ENCODE results near the gene HAUS3.
A peak's percentile ranks its signal among the peaks of the same experiment; 100 is the strongest.

HAUS3 gene

DNA sequence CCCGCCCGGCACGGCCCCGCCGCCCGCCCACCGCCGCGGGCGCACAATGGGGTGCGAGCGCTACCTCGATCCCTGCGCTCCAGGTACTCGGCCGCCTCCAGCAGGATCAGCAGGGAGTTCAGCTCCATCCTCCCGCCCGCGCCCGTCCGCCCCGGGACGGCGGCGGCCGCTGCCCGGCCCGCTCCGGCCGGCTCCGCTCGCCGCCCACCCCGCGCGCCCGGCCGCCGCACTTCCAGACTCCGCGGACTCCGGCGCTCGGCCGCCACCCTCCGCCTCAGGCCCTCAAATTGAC, 19.9 kb upstream of the HAUS3 start, which contains the start of gene MXD4:
Gene MXD4, minus strand, starts transcription at position 257 of the 292 bp plus-strand sequence. Its CDS starts 129 bp downstream, at position 128.
- CTCF ChIA-PET = interaction anchor here (1.0 kb wide), 1 partner anchor 42 kb away, joined by 3 read pairs; no protein-coding TSS in a partner anchor
- peak within 1 kb of the TSS; percentile 72 for H3K4me3 Mint-ChIP-seq
- H3K27ac Mint-ChIP-seq = peak within 1 kb of the TSS; percentile 90
- no peak for DNase-seq
- peaks cover 5% of the 10 kb centered on the region for H3K4me1 Mint-ChIP-seq
- H3K36me3 Mint-ChIP-seq = no peaks in the 10 kb centered on the region
- no peaks in the 10 kb centered on the region for H3K27me3 Mint-ChIP-seq
- H3K9me3 Mint-ChIP-seq = no peaks in the 10 kb centered on the region

DNA sequence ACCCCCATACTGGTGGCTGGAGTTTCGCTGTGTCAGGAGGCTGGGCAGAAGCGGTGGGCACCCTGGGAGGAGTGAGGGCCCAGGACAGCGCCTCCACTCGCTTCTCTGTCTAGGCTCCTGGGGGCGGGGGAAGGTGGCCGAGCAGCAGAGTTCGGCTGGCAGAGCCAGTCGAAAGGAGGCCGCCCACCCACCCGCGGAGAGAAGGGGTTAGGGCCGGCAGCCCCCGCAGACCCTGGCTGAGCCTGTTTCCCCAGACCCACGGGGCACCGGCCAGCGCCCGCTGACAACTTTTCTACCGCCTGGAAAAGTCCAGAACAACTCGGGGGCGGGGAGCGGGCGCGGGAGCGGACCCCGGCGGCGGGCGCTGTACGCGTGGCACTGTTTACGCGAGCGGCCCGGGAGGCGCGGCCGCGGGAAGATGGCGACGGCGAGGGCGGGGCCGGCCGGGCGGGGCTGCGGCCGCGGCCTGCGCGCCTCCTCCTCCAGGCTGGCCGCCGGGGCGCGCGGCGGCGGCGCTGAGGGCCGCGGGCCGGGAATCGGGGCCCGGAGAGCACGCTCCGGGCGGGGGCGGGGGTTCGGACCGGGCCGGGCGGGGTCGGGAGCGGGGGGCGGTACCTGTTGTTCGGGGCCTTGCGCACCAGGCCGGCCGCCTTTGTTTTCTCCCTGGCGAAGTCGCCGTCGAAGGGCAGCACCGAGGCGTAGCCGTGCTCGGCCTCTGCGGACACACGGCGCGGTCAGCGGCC, 19.4 kb upstream of the HAUS3 start:
- H3K36me3 Mint-ChIP-seq = no peaks in the 10 kb centered on the region
- no peaks in the 10 kb centered on the region for H3K27me3 Mint-ChIP-seq
- CTCF ChIA-PET = no interaction called here
- no peaks in the 10 kb centered on the region for H3K9me3 Mint-ChIP-seq
- H3K4me1 Mint-ChIP-seq = peaks cover 5% of the 10 kb centered on the region
- peak overlapping the region; percentile 77 for H3K27ac Mint-ChIP-seq
- DNase-seq = peak; percentile 77
- peak overlapping the region; percentile 72 for H3K4me3 Mint-ChIP-seq

DNA sequence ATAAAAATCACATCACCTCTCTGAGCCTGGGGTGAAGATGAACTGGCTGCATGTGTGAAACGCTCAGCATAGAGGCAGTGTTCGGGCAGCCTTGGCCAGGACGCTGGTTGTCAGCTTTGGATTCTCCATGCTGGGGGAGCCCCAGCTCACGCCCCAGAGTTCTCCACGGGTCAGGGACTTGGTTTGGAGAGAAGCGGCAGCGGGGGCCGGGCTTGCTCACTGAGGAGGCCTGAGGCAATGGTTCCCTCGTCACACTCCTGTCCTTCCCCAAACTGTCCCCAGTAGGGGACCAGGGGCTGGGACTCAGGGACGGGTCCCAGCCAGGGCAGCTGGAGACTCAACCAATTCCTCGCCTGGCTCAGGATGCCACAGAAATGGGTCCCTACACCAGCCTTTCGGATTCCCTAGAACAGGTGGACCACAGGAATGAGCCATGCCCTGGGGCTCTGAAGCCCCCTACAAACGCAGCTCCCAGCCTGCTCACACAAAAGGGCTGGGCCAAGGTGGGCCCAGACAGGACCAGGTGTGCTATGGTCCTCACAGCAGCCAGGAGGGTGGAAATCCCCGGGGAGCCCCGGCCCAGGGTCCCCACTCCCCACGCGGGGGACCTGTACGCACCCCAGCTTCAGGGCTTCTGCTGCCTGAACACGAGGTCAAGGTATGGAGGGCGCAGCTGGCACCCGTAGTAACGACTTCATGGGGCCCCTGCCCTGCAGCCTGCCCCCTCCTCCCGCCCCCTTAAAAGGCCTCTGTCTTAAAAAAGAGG, 18.6 kb upstream of the HAUS3 start:
- Mint-ChIP-seq H3K27ac (peak overlapping the region; percentile 77), H3K9me3 (no peaks in the 10 kb centered on the region), H3K27me3 (no peaks in the 10 kb centered on the region), H3K36me3 (no peaks in the 10 kb centered on the region), H3K4me1 (peaks cover 5% of the 10 kb centered on the region), H3K4me3 (peak overlapping the region; percentile 68)
- peak; percentile 20 for DNase-seq
- CTCF ChIA-PET = no interaction called here

DNA sequence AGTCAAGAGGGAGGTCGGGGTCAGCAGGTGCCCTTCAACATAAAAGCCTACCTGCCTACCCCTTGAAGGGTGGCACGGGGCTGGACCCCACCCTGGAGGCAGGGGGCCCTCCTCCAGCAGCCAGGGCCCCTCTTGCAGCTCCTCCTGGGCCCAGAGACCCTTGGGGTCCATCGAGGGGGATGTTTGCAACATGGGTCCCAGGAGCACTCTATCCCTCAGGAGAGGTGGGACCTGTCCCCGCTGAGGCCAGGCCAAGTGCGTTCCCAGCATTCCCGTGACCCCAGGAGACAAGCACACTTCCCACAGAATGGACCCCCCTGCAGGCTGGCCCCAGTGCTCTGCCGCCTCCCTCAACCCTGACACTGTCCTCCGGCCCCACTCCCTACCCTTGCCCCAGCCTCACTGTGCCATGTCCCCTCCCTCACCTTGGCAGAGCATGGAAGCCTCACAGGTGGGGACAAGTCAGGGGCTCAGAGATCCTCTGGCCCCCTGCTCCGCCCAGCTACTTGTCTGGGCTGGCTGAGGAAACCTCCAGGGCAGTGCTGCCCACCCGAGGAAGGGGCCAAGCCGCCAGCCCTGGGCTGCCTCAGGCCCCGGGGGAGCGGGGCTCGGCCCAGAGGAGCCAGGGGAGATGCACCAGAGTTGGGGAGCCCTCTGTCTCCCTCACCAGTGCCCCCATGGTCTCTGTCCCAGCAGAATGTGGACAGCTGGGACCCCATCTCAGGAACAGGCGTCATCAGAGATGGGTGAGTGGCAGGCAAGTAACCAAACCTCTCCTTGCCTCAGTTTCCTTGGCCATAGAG, 17.8 kb upstream of the HAUS3 start:
- CTCF ChIA-PET = no interaction called here
- H3K27ac Mint-ChIP-seq = peak overlapping the region; percentile 45

DNA sequence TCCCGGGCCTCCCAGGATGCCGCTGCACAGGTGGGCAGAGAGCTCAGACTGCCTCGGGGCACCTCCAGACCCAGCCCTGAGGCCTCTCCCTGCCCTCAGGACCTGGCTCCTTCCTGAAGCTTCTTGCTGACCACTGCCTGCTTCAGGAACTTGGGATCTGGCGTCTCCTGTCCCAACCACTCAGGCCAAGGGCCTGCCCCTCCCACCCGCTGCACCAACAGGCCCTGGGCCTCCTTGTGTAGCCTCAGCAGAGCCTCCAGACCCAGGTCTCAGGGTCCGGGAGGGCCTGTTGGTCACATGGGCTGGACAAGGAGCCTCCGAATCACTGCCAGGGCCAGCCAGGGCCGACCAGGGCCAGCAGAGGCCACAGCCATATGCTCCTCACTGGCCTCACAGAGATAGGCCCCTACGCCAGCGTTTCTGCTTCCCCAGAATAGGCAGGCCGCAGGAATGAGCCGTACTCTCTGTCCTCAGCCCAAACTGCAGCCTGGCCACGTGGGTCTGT, 17.2 kb upstream of the HAUS3 start:
- Mint-ChIP-seq H3K27ac (no peak overlapping the region), H3K36me3 (no peaks in the 10 kb centered on the region), H3K4me1 (peaks cover 5% of the 10 kb centered on the region), H3K27me3 (no peaks in the 10 kb centered on the region), H3K9me3 (no peaks in the 10 kb centered on the region), H3K4me3 (no peak overlapping the region)
- CTCF ChIA-PET = no interaction called here
- DNase-seq = peak; percentile 17

More for the DNA sequence above, 17.8 kb upstream of the HAUS3 start:
- no peaks in the 10 kb centered on the region for H3K27me3 Mint-ChIP-seq
- H3K4me3 Mint-ChIP-seq = peak overlapping the region; percentile 28
- no peaks in the 10 kb centered on the region for H3K36me3 Mint-ChIP-seq
- no peaks in the 10 kb centered on the region for H3K9me3 Mint-ChIP-seq
- DNase-seq = peak; percentile 20
- H3K4me1 Mint-ChIP-seq = peaks cover 5% of the 10 kb centered on the region

DNA sequence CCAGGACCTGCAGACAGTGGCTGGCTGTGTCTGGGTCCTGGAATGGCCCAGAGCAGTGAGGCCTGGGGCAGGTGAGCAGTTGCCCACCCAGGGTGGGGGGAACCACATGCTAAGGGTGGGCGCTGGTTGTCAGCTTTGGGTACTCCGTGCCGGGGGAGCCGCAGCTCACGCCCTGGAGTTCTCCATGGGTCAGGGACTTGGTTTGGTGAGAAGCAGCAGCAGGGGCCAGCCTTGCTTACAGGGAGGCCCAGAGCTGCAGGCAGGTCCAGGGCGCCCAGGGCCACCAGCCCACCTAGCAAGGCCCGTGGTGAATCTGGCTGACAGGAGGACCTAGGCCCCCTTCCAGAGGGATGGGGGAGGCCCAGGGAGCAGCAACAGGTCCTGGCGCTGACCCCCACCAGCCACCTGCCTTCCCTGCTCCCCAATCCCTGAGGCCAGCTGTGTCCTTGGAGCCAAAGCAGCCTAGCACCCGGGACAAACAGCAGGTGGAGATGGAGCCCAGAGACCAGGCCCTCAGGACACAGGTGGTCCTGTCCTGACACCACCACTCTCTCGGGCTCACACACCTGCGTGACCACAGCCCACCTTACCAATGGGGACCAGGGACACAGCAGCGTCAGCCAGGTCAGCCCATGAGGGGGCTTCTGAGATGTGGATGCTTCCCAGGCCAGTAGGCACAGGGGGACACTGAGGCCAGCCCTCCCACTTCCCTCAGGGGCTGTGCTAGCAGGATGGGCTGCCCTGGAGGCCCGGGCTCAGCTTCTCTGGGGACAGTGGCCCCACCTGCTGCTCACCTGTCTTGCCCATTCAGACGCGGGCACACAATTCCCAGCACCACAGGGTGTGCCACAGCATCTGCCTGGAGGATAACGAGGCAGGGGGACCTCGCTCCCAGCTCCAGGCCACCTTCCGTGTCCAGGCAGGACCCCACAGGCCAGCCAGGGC, 16.4 kb upstream of the HAUS3 start:
- Mint-ChIP-seq H3K36me3 (no peaks in the 10 kb centered on the region), H3K27ac (no peak overlapping the region), H3K9me3 (no peaks in the 10 kb centered on the region), H3K27me3 (no peaks in the 10 kb centered on the region), H3K4me1 (peaks cover 2% of the 10 kb centered on the region), H3K4me3 (no peak overlapping the region)
- peak; percentile 20 for DNase-seq
- CTCF ChIA-PET = interaction anchor here (1.4 to 1.7 kb wide), 2 partner anchors 10 to 38 kb away, joined by 3 to 4 read pairs; no protein-coding TSS in a partner anchor

DNA sequence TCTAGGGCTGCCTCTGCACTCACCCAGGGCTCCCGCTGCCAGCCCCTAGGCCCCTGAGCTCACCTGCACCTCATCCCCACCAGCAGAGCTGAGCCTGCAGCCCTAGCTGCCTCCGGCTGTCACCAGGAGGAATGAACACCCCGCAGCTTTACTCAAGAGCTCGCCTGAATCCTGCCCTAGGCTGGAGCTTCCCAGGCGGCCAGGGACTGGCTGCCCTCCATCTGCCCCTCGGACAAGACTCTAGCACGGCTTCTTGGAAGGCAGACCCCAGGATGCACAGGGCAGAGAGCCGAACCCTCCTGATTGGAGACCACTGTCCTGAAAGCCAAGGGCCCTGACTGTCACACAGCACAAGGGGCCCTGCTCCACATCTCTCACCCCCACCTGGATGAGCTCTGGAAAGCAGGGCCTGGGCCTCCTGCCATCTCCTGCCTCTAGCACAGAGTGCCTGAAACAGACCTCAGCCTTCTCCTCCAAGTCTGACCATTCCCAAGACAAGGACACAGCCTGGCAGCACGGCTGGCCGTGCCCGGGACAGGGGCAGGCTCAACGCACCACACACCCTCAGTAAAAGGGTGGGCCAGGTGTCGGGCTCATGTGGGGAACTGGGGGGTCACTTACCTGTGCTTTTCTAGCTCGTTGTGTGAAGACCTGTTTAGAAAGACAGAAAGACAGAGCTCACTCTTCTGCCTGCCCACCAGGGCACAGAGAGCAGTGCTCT, 15.6 kb upstream of the HAUS3 start:
- Mint-ChIP-seq H3K4me3 (no peak overlapping the region), H3K27ac (no peak overlapping the region), H3K36me3 (no peaks in the 10 kb centered on the region), H3K27me3 (no peaks in the 10 kb centered on the region), H3K4me1 (no peaks in the 10 kb centered on the region), H3K9me3 (no peaks in the 10 kb centered on the region)
- DNase-seq = peak; percentile 12
- CTCF ChIA-PET = interaction anchor here (1.4 to 1.7 kb wide), 2 partner anchors 9 to 37 kb away, joined by 3 to 4 read pairs; no protein-coding TSS in a partner anchor

DNA sequence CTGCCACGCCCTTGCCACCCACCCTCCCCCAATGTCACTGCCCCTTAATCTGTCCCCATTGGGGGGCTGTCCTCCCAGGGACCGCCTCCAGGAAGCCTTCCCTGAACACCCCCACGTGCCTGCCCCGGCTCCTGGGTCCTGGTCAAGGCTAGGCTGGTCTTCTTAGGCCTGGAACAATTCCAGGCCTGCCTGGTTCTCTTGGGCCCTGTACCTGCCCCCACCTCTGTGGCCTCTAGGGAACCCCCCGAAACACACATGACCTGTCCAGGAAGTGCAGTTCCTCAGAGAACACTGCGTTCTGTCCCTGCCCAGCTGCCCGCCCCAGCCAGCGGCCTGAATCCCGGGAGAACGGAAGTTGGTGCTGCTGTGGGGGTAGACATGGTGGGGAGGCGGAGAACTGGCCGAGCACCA, 14.9 kb upstream of the HAUS3 start:
- Mint-ChIP-seq H3K27me3 (no peaks in the 10 kb centered on the region), H3K36me3 (no peaks in the 10 kb centered on the region), H3K4me1 (no peaks in the 10 kb centered on the region), H3K9me3 (no peaks in the 10 kb centered on the region), H3K4me3 (no peak overlapping the region), H3K27ac (no peak overlapping the region)
- CTCF ChIA-PET = interaction anchor here (1.4 to 1.7 kb wide), 2 partner anchors 8 to 37 kb away, joined by 3 to 4 read pairs; no protein-coding TSS in a partner anchor
- DNase-seq = peak; percentile 17

DNA sequence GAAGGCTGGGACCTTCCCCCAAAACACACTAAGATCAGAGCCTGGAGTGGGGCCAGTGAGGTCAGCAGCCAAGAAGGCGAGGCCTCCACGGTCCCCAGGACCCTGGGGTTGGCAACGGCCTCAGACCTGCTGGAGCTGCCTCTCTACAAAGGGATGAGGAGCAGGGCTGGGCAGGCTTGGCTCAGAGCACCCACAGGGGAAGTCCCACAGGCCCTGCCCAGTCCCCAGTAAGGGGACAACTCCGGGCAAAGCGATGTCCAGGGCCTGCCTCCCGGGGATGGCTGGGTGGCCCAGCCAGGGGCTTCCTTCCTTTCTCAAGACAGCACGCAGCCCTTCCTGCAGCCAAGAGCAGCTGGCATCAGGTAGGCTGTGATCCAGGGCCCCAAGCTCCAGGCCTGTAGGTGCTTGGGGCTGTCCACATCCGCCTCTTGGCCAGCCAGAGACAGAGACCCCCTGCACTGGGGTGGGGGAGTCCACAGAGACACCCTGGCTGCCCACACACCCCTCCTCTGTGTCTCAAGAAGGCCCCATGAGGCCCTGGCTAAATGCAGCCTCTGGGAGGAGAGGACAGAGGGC, 14.3 kb upstream of the HAUS3 start:
- Mint-ChIP-seq H3K9me3 (no peaks in the 10 kb centered on the region), H3K27me3 (no peaks in the 10 kb centered on the region), H3K27ac (no peak overlapping the region), H3K36me3 (no peaks in the 10 kb centered on the region), H3K4me1 (no peaks in the 10 kb centered on the region), H3K4me3 (no peak overlapping the region)
- CTCF ChIA-PET = interaction anchor here (1.7 kb wide), 1 partner anchor 8 kb away, joined by 3 read pairs; no protein-coding TSS in a partner anchor
- peak; percentile 13 for DNase-seq

DNA sequence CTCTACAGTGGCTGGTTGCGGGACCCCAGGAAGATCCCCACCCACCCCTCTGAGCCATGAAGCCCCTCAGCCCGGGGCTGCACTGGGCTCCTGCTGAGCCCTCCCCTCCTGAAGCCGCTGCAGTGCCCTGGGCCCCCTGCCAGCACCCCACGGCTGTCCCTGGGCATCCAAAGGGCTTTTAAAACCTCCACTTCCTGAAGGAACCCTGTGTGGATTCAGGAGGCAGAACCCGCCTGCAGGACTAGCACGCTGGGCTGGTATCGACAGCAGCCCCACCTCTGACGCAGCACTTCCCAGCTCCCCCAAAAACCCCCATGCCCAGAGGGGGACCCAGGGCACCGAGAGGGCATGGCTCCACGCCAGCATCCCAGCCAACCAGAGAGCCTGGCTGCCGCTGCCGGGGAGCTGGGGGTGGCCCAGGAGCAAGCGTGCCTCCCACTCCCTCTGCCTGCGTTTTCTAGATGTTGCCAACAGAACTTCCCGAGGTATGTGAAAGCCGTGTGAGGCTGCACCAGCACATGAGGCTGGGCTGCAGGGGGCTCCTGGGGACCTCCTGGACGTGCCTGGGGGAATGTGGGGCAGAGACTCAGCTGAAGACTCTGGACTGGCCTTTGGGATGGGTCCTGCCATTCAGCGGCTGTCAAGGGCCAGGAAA, 13.7 kb upstream of the HAUS3 start:
- CTCF ChIA-PET = no interaction called here
- H3K9me3 Mint-ChIP-seq = no peaks in the 10 kb centered on the region
- no peak overlapping the region for H3K4me3 Mint-ChIP-seq
- no peaks in the 10 kb centered on the region for H3K4me1 Mint-ChIP-seq
- no peaks in the 10 kb centered on the region for H3K27me3 Mint-ChIP-seq
- no peak overlapping the region for H3K27ac Mint-ChIP-seq
- H3K36me3 Mint-ChIP-seq = no peaks in the 10 kb centered on the region
- peak; percentile 17 for DNase-seq

DNA sequence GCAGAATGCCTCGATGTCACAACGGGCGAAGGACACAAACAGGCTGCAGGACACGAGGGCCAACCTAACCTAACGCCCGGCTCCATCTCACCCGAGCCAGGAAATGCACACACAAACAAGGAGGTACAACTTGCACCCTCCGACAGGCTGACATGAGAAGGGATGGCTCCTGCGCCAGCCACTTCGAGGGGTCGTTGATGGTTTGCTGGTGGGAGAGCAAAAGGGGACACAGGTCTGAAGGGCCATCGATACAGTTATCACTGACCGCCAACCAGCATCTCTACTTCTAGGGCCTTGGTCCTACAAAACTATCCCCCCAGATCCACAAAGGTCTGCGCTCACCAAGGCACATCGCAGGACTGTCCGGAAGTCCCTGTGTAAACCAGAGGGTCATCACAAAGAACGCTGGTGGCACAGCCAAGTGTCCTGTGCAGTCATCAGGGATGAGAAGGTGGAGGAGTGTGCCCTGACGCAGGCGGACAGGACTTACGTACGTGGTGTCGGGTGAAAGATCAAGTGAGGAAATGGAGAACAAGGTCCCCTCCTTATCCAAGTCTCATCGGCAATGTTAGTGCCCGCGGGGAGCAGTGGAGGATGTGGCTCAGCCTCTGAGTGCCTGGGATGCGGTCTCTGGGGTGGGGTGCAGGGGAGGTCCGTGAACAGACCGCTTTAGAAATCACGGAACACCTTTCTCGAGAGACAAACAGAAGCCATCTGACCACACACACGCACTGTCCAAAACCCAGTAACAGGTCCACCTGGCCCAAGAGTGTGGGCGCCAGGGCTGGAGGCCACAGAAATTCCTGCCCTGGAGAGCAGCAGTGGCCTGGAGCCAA, 13.0 kb upstream of the HAUS3 start:
- CTCF ChIA-PET = no interaction called here
- peak; percentile 20 for DNase-seq
- Mint-ChIP-seq H3K4me3 (no peak overlapping the region), H3K9me3 (no peaks in the 10 kb centered on the region), H3K36me3 (peaks cover 2% of the 10 kb centered on the region), H3K4me1 (no peaks in the 10 kb centered on the region), H3K27ac (no peak overlapping the region), H3K27me3 (no peaks in the 10 kb centered on the region)
